GM19035 (cell line): ENCODE results near the gene GET3.

Source experiments
- ATAC-seq: cut with Tn5 transposase; IDR thresholded peaks from one replicate; pipeline ENCODE4 v1.9.1; 2021; ENCODE audit not compliant: unreplicated experiment

GET3 gene

DNA sequence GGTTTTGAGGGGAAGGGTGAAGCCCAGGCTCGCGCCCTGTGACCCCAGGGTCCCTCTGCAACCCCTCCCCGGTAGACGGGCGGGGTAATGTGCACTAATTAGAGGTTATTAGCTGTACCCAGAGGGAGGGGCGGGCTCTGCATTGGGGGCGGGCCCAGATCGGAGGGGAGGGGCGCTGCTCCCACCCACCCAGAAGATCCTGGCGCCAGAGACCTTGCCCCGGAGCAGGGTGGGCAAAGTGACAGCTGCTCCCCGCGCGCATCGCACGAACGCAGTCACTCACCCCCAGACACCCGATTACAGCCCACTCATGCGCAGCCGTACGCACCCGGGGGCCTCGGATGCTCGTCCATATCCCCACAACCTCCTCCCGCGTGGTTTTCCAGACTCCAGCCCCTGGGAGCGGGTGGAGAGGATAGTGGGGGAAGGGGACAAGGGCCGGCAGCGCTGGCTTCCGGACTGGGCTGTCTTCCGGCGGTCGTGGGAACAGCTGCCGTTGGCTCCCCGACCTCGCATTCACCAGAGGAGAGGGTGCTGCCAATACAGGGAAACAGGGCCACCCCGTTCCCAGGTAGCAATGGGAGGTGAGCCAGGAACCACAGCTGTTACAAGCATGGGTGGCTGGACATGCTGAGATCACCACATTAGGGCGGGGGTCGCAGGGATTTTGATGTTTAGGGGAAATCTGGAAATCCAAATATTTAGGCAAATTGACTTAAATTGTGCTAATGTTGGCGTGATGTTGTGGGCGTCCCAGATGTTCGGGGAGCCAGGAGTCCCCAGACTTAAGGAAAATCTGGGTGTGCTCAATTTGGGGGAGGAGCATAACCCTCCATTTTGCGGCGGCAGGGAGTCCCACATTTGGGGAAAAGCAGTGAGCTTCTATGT, 41.0 kb downstream of the GET3 start:
- no peak for ATAC-seq

DNA sequence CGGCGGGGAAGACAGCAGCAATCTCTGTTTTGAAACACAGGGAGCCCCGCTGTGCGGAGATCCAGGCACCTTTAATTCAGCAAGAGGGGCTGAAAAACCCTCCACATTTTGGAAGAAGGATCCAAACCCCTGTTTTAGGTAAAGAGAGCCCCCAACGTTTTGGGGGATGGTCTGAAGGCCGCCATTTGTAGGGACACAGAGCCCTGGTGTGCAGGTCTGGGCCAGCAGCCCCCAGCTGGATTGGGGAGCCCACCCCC, 41.5 kb downstream of the GET3 start:
- no peak for ATAC-seq

DNA sequence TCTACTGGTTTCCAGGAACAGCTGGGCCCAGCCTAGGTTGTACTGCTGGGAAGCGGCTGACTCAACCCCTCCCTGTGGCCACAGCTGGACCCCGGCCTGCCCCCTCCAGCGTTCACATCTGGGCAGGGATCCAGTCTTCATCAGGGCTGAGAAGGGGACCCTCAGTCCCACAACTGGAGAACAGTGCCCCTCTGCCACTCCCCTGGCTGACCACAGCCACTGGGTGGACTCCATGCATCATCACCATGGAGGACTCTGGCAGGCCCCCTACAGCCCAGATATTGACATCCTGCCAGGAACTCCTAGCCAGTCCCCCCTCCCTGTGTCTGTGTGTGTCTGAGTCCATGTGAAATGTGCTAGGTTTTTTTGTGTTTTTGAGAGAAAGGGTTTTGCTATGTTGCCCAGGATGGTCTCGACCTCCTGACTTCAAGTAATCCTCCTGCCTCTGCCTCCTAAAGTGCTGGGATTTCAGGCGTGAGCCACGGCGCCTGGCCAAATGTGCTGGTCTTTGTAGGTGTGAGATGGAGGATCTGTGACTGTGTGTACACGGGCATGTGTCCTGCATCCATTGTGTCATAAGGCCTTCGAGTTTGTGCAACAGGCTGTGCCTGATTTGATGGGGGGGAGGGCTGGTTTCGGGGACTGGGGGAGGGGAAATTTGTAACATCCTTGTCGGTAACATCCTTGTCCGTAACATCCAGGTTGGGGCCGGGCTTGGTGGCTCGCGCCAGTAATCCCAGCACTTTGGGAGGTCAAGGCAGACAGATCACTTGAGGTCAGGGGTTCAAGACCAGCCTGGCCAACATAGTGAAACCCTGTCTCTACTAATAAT, 42.1 kb downstream of the GET3 start:
- no peak for ATAC-seq

DNA sequence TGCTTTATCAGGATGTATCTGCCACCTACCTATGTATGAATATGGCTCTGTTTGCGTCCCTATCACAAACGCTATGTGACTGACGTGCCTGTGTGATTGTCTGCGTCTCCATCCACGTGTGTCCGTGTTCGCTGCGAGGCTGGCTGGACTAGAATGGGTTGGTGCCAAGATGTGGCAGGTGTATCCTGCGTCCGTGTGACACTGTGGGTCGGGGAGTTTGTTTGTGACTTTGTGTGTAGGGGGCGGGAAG, 44.8 kb downstream of the GET3 start:
- peak; percentile 9 for ATAC-seq

DNA sequence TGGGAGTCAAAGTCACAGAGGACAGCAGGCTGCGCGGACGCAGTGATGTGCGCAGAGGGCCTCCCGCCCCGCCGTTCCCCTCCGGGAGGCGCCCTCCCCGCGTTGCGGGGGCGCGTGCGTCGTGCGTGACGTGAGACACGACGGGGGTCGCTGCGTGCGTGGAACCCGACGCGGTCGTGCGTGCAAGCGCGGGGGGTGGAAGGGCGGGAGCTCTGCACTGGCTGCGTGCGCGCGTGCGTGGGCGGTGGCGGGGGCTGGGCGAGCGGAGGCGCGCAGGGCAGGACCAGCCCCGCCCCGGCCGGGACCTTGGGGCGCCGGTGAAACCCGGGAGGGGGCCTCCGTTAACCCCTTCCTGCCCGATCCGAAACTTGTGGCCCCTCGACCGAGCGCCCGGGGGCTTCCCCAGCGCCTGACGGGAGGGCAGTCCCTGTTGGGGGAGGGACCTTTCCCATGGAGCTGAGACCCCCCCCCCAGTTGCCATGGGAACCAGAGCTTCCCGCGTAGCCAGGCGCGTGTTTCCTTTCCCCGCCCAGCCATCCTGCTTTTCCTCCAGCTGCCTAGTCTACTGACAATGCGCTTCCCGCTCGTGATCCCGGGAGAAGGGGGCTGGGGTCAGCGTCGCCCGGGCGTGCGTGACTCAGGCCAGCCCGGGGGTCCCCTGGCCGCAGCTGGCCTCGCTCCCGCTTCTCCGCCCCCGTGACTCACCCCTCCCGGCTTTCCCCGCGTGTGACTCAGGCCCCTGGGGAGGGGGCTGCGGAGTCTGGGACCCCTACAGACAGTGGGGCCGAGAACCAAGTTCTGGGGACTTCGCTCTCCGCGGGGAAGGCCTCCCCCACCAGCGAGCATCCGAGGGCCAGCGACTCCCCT, 45.4 kb downstream of the GET3 start:
- ATAC-seq, result peak; percentile 36

DNA sequence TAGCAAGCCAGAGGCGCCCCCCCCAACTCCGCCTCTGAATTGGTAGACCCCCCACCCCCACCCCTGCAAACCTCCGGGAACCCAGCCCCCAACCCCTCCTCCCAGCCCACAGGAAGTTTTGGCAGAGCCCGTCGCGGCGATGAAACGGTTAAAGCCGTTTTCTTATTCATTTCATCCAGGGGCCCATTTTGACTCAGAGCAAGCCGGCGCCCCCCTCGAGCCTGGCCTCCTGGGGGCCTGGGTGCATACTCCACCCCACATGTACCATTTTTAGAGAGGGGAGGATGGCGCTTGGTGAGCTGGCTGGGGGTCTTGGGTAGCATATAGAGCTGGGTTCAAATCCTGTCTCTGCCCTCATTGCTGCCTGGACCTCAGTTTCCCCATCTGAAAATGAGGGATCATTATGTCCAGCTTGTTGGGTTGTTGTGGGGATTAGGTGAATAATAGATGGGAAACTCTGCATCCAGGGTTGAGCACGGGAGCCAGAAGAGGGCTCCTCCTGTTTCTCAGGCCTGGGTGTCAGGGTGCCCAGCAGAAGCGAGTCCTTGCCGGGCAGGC, 46.1 kb downstream of the GET3 start:
- no peak for ATAC-seq

DNA sequence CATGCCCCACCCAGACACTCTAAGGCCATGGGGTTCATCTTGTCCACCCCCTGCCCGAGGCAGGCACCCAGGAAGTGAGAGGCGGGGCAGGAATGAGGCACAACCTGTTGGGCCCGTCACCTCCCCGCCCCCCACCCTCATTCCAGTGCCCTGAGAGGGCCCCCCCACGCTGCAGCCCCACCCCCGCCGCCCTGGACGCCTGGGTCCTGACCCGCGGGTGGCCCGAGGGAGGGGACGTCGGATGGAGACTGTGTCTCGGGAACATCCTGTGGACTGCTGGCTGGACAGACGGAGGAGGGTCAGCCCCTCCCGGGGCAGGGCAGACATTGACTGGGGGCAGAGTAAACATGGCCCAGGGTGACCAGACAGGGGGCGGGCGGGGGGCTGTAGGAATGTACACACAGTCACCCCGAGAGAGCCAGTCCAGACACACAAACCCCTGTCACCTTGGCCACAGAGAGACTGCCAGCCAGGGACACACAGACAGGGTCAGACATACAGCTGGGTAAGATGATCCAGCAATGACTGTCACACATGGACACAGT, 46.6 kb downstream of the GET3 start:
- no peak for ATAC-seq

DNA sequence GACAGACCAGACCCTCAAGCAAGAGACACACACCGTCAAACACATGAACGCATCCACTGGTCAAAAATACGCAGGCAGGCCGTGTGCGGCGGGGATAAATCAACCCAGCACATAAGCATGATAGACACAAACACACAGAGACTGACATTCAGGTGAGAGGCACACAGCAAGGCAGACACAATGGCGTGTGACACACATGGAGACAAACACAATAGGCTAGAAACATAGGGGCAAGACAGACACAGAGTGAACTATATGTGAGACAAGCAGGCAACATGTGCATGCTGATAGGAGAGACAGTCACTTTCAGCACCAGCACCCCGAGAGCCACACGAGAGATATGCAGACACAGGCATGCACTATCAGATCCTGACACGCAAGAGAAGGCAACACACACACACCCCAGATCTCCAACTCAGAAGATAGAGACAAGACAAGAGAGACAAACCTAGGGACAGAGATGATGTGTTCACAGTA, 47.1 kb downstream of the GET3 start:
- no peak for ATAC-seq

DNA sequence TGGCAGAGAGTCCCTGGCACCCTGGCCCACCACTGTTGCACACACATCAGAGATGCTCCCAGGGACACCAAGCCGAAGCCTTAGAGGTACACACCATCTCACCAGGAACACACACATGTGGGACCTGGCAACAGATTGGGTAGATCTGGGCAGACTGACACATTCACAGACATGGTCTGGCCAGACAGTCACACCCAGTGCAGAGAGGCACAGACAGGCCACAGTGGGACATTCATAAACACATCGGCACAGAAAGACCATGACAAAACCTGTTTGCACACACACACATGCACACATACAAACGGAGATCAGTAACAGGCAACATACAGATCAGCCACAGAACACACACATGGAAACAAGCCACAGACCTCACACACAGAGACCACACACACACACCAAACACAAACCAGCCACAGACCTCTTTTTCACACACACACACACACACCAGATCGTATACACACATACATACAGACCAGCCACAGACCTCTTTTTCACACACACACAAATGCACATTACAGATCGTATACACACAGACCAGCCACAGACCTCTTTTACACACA, 47.7 kb downstream of the GET3 start:
- ATAC-seq, result no peak

DNA sequence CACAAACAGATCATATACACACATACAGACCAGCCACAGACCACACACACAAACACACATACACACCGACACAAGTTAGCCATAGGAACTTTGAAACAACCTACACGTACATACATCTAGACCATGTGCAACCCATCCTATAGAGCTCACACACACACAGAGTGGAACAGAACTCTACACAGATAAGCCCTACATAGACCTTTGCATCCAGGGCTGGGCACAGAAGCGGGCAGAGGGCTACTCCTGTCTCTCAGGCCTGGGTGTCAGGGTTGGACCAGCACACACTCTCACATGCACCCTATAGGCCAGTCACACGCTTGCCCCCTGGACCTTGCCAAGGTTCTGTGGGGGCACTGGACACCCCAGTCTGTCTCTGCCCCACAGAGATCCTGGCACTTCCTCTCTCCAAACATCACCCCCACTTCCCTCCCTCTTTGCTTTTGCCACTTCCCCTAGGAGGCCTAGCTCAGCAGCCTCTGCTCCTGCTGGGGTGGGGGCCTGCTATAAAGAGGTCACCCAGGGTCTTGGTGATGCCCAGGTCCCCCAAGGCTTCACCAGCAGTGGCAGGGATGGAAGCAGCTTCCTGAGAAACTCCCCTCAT, 48.2 kb downstream of the GET3 start:
- ATAC-seq, result no peak

DNA sequence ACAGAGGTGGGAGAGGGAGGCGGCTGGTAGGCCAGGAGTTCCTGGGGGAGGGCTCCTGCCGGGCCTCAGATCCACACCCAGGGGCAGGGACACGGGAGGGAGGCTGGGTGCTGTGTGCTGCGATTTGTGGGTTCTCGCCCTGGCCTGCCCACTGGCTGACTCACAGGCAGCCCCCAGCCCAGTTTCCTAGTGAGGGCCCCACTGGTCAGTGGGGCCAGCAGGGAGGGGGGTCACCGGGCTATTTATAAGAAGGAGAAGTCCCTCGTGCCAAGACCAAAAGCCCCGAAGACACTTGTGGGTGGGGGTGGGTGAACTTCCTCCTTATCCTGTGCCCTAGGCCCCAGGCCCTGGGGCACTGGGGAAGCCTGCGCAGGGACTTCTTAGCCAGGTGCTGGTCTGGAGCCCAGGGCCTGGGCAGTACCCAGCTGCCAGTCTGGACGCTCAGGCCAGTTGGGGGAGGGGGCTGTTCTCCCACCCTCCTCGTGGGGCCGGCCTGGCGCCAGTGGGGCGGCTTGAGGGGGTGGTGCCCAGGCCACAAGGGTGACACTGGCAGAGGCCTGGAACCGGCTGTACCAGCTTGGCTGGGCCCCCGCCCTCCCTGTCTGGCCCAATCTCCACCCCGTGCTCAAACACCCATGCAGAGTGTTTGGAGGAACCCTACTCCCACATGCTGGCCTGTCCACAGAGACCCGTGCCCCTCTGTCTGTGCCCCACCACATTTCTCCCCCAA, 49.0 kb downstream of the GET3 start:
- ATAC-seq, result no peak

DNA sequence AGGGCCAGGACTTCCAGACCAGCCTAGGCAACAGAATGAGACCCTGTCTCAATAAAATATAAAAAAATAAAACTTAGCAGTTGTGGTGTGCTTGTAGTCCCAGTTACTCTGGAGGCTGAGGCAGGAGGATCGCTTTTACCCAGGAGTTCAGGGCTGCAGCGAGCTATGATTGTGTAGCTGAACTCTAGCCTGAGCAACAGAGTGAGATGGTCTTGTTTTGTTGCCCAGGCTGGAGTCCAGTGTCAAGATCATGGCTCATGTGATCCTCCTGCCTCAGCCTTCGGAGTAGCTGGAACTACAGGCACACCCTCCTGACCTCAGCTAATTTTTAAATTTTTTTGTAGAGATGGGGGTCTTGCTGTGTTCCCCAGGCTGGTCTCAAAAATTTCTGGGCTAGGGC, 49.7 kb downstream of the GET3 start:
- no peak for ATAC-seq

DNA sequence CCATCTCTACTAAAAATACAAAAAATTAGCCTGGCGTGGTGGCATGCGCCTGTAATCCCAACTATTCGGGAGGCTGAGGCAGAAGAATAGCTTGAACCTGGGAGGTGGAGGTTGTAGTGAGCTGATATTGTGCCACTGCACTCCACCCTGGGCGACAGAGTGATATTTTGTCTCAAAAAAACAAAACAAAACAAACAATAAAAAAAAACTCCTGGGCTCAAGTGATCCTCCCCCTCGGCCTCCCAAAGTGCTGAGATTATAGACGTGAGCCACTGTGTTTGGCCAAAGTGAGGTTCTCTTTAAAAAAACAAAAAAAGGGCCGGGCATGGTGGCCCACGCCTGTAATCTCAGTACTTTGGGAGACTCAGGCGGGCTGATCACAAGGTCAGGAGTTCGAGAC, 50.2 kb downstream of the GET3 start:
- ATAC-seq, result no peak

DNA sequence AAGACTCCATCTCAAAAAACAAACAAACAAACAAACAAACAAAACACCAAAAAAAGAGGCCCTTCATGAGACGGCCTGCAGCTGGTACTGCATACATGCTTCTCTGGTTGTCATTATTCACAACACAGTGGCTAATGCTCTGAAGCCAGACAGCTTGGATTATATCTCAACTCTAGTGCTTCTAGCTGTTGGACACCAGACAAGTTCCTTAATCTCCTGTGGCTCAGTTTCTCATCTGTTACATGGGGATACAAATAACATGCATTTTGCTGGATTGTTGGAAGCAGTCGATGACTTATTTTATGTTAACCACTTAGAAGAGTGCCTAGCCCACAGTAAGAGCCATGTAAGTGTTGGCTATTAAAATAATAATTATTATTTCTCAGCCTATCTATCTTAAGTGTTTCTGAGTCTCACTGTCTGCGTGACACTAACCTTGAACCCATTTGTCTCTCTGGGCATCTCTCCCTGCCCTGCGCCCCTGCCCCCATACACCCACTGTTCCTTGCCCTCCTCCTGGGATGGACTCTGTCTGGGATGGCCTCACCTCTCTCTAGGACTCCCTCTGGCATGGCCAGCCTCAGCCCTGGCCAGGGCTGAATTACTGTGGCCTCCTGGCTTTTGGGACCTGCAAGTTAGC, 50.9 kb downstream of the GET3 start:
- ATAC-seq, result no peak

DNA sequence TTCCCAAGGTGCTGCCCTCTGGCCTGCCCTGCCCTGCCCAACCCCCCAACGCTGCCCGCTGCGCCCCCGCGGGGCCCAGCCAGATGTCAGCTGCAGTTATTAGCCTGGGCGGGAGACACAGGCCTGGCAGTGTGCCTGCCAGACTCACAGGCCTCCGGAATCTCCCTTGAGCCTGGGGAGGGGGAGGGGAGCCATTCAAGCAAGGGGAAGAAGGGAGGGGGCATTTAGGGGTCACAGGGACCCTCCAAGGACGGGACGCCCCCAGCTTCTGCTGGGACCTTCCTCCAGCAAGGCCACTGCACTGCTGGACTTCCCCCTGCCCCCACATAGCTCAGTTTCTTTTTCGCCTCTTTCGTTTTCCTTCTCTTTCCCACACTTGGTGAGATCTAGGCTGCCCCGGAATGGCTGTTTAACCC, 51.4 kb downstream of the GET3 start:
- ATAC-seq, result no peak

DNA sequence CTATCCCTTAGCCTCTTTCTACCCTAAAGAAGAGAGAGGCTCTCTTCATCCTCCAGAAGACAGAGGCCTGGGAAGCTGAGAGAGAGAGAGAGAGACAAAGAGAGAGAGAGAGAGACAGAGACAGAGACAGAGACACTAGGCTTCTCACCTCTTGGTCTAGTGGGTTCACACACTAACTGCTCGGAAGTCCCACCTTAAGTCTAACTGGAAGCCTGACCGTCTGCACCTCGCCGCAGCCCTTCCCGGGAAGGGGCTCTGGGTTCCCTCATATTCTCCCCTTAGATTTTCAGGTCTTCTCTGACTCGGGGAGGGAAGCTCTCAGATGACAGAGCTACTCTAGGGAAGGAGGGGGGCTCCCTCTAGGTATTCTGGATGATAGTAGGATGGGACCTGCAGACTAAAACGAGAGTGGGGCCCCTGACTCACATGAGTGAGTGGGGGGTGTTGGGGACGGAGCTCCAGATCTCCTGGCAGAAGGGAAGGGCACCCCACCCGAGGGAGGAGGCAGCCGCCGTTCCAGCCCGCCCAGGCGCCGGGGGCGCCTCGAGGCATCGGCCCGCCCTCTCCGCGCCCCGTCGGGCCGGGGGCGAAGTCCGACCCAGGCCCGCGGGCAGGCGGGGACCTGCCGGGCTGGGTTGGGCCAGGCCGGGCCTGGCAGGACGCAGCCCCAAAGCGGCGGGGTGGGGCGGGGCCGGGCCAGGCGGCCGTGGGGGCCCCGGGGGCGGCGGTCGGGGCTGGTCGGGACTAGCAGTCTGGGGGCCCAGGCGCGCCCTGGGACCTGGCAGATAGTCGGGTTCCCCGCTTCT, 52.0 kb downstream of the GET3 start:
- ATAC-seq, result no peak

DNA sequence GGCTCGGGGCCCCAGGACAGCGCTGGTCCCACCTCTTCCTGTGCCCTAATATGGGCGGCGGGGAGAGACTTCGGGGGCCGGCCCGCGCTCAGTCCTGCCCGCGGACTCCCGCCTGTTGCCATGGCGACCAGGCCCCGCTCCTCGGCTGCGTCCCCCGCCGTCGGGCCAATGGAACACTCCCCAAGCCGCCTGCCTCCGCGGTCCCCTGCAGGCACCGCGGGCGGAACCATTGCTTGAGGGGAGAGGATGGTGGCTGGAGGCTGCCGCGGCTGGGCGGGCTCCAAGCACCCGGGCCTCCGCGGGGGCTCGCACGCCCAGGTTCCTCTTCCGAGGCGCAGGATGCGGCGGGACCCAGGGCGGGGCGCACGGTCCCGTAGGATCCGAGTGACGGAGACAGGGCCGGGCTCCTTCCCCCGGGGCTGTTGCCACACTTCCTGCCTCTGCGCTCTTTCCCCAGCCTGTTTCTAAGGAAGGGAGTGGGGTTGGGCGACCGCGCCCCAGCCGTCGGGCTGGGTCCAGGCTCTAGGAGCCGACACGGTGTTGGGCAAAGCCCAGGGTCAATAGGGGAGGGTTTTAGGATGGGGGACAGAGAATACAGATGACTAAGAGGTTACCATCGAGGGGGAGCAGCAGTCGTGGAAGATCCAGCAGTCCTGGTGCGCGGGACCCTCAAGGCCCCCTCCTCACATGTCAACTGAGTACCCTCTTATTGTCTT, 52.8 kb downstream of the GET3 start:
- ATAC-seq, result peak; percentile 38
